Measurements from ENCODE around the gene RANBP10. TPM values are rescaled to one million over a fixed set of nuclear protein-coding genes. Genes with fewer than 3 reads are reported as not detected.

Gene RANBP10
- polyA plus RNA-seq, 2 of the 4 experiments (the other 2 are of a cell fraction): 7.5 to 9.8 TPM

- ATAC-seq (no peak), DNase-seq (ENCODE audit: low read depth in 1 of 2, low spot score in 1 of 2) (no peak), FAIRE-seq (no peak)
- TF ChIP-seq HOXB13 (CRISPR knock-in tag; IDR thresholded peaks at IDR 0.05; ENCODE audit: low read depth): no peak
- no peak for TF ChIP-seq POLR2AphosphoS2 (conservative IDR thresholded peaks at IDR 0.05; ENCODE audit: low read length)
- no peak for TF ChIP-seq CEBPB (IDR thresholded peaks at IDR 0.05)
- no peak for TF ChIP-seq ZNF302 (CRISPR knock-in tag; IDR thresholded peaks at IDR 0.05)
- no peak for TF ChIP-seq JUN (IDR thresholded peaks at IDR 0.05)
- TF ChIP-seq JUNB (IDR thresholded peaks at IDR 0.05): no peak
- no peak for TF ChIP-seq USF2 (IDR thresholded peaks at IDR 0.05)
- no peak for TF ChIP-seq ELK1 (IDR thresholded peaks at IDR 0.05; ENCODE audit: low read depth, low read length)
- TF ChIP-seq REST (IDR thresholded peaks at IDR 0.05): no peak
- TF ChIP-seq BHLHE40 (IDR thresholded peaks at IDR 0.05; ENCODE audit: low read depth, low read length): no peak
- TF ChIP-seq TFCP2L1 (CRISPR knock-in tag; IDR thresholded peaks at IDR 0.05): no peak
- no peak for TF ChIP-seq RFX5 (IDR thresholded peaks at IDR 0.05)
- no peak for TF ChIP-seq EHMT2 (IDR thresholded peaks at IDR 0.05; ENCODE audit: low read depth)
- CTCF ChIA-PET: interaction anchor here (1.6 kb wide), 1 partner anchor 27 kb away, joined by 4 read pairs; no protein-coding TSS in a partner anchor
- Histone ChIP-seq H3K27ac (no peak overlapping the region), H3K4me2 (no peak overlapping the region), H3K4me3 (no peak overlapping the region), H3K4me1 (no peaks in the 10 kb centered on the region), H3K9me3 (peaks cover 10% of the 10 kb centered on the region)
- POLR2A ChIA-PET: no interaction called here
- WGBS (ENCODE audit: missing lambda C conversion rate): 93% methylated on average over 7 of the region's 7 CpGs
Observed at GRCh38 chr16:67699265-67699664, 107.1 kb downstream of the RANBP10 start.

GRCh38 chr16:67697422-67698185 lies 108.8 kb downstream of the RANBP10 start:
- DNase-seq (ENCODE audit: low read depth in 1 of 2, low spot score in 1 of 2) (no peak), FAIRE-seq (no peak), ATAC-seq (no peak)
- no peak overlapping the region for H3K4me3 ChIP-seq
- no peak overlapping the region for H3K27ac ChIP-seq
- no peaks in the 10 kb centered on the region for H3K4me1 ChIP-seq
- ChIA-PET POLR2A (no interaction called here), CTCF (interaction anchor here (1.0 to 1.6 kb wide), 3 partner anchors 25 to 53 kb away, joined by 3 to 6 read pairs (median 4); partner anchors contain the start of gene CARMIL2)
- peaks cover 10% of the 10 kb centered on the region for H3K9me3 ChIP-seq
- no peak overlapping the region for H3K4me2 ChIP-seq
- WGBS (ENCODE audit: missing lambda C conversion rate): 80% methylated on average over 4 of the region's 4 CpGs
- no peak for TF ChIP-seq RAD21 (conservative IDR thresholded peaks at IDR 0.05 in 1 of 2, IDR thresholded peaks at IDR 0.05 in 1 of 2)
- no peak for TF ChIP-seq GATA3 (IDR thresholded peaks at IDR 0.05; ENCODE audit: borderline replicate concordance)
- no peak for TF ChIP-seq CEBPB (IDR thresholded peaks at IDR 0.05)
- no peak for TF ChIP-seq RFX5 (IDR thresholded peaks at IDR 0.05)
- TF ChIP-seq ZFP36 (IDR thresholded peaks at IDR 0.05; ENCODE audit: borderline replicate concordance, partially characterized antibody): no peak
- no peak for TF ChIP-seq RCOR1 (IDR thresholded peaks at IDR 0.05; ENCODE audit: low read depth, low read length)
- no peak for TF ChIP-seq CBX2 (IDR thresholded peaks at IDR 0.05; ENCODE audit: borderline replicate concordance, low read depth)
- no peak for TF ChIP-seq EHMT2 (IDR thresholded peaks at IDR 0.05; ENCODE audit: low read depth)
- no peak for TF ChIP-seq NFE2L2 (conservative IDR thresholded peaks at IDR 0.05; ENCODE audit: low read length)
- TF ChIP-seq PHF8 (IDR thresholded peaks at IDR 0.05; ENCODE audit: borderline replicate concordance, low read depth): no peak
- no peak for TF ChIP-seq CHD4 (IDR thresholded peaks at IDR 0.05; ENCODE audit: borderline replicate concordance)
- no peak for TF ChIP-seq ZSCAN20 (CRISPR knock-in tag; IDR thresholded peaks at IDR 0.05)
- TF ChIP-seq ZC3H11A (IDR thresholded peaks at IDR 0.05): no peak
- TF ChIP-seq CHD2 (IDR thresholded peaks at IDR 0.05; ENCODE audit: low read length, partially characterized antibody): no peak
- TF ChIP-seq REST (IDR thresholded peaks at IDR 0.05): no peak
- TF ChIP-seq FOSL2 (IDR thresholded peaks at IDR 0.05): no peak
- TF ChIP-seq FOSL2 (CRISPR knock-in tag; IDR thresholded peaks at IDR 0.05): no peak
- no peak for TF ChIP-seq MYC (IDR thresholded peaks at IDR 0.05; ENCODE audit: borderline replicate concordance, low read length)
- no peak for TF ChIP-seq NPAS2 (CRISPR knock-in tag; IDR thresholded peaks at IDR 0.05; ENCODE audit: borderline replicate concordance)

All from A549 (cell line).